ENCODE data around the gene PYCARD.
"Not testable (repeated sequence)": the region's sequence is repeated elsewhere in the genome, so short reads cannot be mapped to it uniquely, and the experiment has no call there.

Gene PYCARD

GRCh38 chr16:31200821-31201568 lies 1.6 kb downstream of the PYCARD start:
- Mint-ChIP-seq H3K27me3 (no peaks in the 10 kb centered on the region), H3K27ac (no peak overlapping the region), H3K9me3 (no peaks in the 10 kb centered on the region), H3K4me3 (peak overlapping the region; percentile 76), H3K4me1 (peaks cover 55% of the 10 kb centered on the region), H3K36me3 (ENCODE audit: low read depth) (peaks cover 13% of the 10 kb centered on the region)
- DNase-seq (no peak), ATAC-seq (peak; percentile 29)

GRCh38 chr16:31200111-31200510 lies 2.4 kb downstream of the PYCARD start:
- not testable (repeated sequence) for ATAC-seq, H3K9me3 Mint-ChIP-seq, H3K27me3 Mint-ChIP-seq, H3K4me3 Mint-ChIP-seq, DNase-seq
- H3K36me3 Mint-ChIP-seq (ENCODE audit: low read depth), result peaks cover 19% of the 10 kb centered on the region
- peaks cover 57% of the 10 kb centered on the region for H3K4me1 Mint-ChIP-seq
- H3K27ac Mint-ChIP-seq, result peak overlapping the region; percentile 47

DNA sequence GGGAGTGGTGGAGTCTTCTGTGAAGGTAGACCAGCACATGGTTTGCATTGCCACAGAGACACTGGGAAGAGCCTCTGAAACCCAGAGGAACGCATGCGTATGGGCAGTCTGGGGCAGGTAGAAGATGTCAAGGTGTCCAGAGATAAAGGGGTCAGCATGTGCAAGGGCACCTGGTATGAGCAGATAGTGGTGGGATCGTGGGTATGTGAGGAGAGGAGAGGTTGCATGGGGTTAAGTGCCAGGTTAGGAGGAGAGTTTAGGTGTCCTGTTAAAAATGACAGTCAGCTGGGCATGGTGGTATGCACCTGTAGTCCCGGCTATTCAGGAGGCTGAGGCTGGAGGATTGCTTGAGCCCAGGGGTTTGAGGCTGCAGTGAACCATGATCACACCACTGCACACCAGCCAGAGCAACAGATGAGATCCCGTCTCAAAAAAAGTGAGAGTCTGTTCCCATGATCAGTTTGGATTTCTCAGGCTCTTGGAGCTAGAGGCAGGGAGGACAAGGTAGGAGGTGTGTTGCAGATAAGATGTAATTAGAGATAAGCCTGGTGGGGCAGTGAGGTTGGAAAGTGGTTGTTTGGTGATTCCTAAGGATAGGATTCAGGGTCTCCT lies 3.0 kb downstream of the PYCARD start:
- H3K9me3 Mint-ChIP-seq, result no peaks in the 10 kb centered on the region
- DNase-seq, result no peak
- H3K4me1 Mint-ChIP-seq, result peaks cover 61% of the 10 kb centered on the region
- H3K4me3 Mint-ChIP-seq, result no peak overlapping the region
- no peaks in the 10 kb centered on the region for H3K27me3 Mint-ChIP-seq
- no peak for ATAC-seq
- peaks cover 25% of the 10 kb centered on the region for H3K36me3 Mint-ChIP-seq (ENCODE audit: low read depth)
- peak overlapping the region; percentile 47 for H3K27ac Mint-ChIP-seq

DNA sequence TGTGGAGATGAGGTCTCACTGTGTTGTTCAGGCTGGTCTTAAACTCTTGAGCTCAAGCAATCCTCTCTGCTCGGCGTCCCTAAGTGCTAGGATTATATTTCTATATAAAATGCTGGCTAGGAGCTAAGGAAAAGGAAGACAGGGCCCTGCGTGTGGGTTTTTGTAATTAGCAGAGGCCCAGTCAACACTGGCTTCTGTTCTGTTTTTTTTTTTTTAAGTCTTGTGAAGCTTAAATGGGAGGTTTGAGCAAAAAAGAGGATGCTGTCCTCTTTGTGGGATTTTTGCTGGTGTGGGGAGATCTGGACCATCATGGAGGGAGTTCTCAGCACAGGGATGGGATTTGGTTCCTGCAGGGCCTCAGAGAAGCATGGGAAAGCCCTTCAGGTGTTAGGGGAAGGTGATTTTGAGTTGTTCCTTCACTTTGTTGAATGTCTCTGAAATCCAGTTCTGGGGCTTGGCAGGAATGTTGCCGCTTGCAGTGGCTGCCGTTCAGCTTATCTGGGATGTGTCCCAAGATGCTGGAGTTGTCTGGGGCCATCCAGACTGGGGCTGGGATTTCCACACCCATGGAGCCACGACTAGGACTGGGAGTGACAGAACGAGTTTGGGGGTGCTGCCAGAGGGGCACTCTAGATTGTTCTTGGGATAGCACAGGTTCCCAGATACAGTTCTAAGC lies 4.2 kb downstream of the PYCARD start:
- Mint-ChIP-seq H3K27ac (peak overlapping the region; percentile 29), H3K4me3 (no peak overlapping the region), H3K27me3 (no peaks in the 10 kb centered on the region), H3K9me3 (no peaks in the 10 kb centered on the region), H3K36me3 (ENCODE audit: low read depth) (peaks cover 35% of the 10 kb centered on the region), H3K4me1 (peaks cover 62% of the 10 kb centered on the region)
- no peak for ATAC-seq
- no peak for DNase-seq

DNA sequence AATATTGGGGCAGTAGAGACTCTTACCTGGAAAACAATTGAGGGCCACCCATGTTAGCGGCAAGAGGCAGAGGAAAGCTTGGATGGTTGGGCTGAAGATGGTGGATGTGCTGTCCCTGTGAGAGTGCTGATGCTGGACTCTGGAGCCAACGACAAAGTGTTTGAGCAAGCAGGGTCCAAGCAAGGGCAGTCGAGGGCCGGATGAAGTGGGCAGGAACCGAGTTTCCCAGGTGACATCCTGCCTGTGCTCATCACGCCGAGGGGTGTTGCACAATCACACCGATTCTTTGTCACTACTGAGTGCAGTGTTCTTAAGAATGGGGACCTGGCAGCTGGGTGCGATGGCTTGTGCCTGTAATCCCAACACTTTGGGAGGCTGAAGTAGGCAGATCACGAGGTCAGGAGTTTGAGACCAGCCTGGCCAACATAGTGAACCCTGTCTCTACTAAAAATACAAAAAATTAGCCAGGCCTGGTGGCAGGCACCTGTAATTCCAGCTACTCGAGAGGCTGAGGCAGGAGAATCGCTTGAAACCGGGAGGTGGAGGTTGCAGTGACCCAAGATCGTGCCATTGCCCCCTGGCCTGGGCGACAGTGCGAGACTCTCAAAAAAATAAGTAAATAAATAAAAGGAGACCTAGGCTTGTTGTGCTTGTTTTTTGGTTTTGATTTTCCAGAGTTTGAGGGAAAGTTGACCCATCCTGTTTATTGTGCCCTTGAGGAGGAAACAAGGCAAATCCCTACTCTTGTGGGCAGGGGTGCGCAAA lies 6.1 kb downstream of the PYCARD start:
- H3K4me3 Mint-ChIP-seq, result no peak overlapping the region
- H3K36me3 Mint-ChIP-seq (ENCODE audit: low read depth), result peaks cover 52% of the 10 kb centered on the region
- H3K9me3 Mint-ChIP-seq, result no peaks in the 10 kb centered on the region
- H3K27ac Mint-ChIP-seq, result no peak overlapping the region
- DNase-seq (no peak), ATAC-seq (no peak)
- H3K27me3 Mint-ChIP-seq, result no peaks in the 10 kb centered on the region
- peaks cover 64% of the 10 kb centered on the region for H3K4me1 Mint-ChIP-seq

DNA sequence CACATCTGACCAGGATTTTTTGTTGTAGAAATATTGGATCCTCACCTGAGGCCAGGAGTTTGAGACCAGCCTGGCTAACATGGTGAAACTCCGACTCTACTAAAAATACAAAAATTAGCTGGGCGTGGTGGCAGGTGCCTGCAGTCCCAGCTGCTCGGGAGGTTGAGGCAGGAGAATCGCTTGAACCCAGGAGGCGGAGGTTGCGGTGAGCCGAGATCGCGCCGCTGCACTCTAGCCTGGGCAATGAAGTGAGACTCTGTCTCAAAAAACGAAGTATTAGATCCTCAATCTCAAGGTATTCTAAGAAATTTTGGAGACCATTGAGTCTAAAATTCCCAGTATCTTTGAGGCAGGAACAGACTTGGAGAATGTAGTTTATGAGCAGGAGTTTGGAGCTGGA lies 6.7 kb downstream of the PYCARD start:
- H3K27ac Mint-ChIP-seq, result not testable (repeated sequence)

GRCh38 chr16:31194898-31195297 lies 7.7 kb downstream of the PYCARD start:
- H3K4me3 Mint-ChIP-seq, result no peak overlapping the region
- peaks cover 63% of the 10 kb centered on the region for H3K4me1 Mint-ChIP-seq
- H3K36me3 Mint-ChIP-seq (ENCODE audit: low read depth), result peaks cover 67% of the 10 kb centered on the region
- no peaks in the 10 kb centered on the region for H3K27me3 Mint-ChIP-seq
- peak overlapping the region; percentile 59 for H3K27ac Mint-ChIP-seq
- DNase-seq, result no peak
- no peak for ATAC-seq
- H3K9me3 Mint-ChIP-seq, result no peaks in the 10 kb centered on the region

More for the DNA sequence above, 6.7 kb downstream of the PYCARD start:
- H3K4me3 Mint-ChIP-seq, H3K27me3 Mint-ChIP-seq, H3K9me3 Mint-ChIP-seq, ATAC-seq, DNase-seq: not testable (repeated sequence)
- H3K4me1 Mint-ChIP-seq, result peaks cover 62% of the 10 kb centered on the region
- peaks cover 59% of the 10 kb centered on the region for H3K36me3 Mint-ChIP-seq (ENCODE audit: low read depth)

GRCh38 chr16:31193874-31194273 lies 8.7 kb downstream of the PYCARD start:
- H3K27ac Mint-ChIP-seq, result no peak overlapping the region

GRCh38 chr16:31192856-31193642 lies 9.5 kb downstream of the PYCARD start:
- DNase-seq, result no peak
- Mint-ChIP-seq H3K4me3 (no peak overlapping the region), H3K27me3 (no peaks in the 10 kb centered on the region), H3K36me3 (ENCODE audit: low read depth) (peaks cover 83% of the 10 kb centered on the region), H3K9me3 (no peaks in the 10 kb centered on the region), H3K4me1 (peaks cover 62% of the 10 kb centered on the region), H3K27ac (peak overlapping the region; percentile 68)
- no peak for ATAC-seq

More at GRCh38 chr16:31193874-31194273, 8.7 kb downstream of the PYCARD start:
- ATAC-seq, result no peak
- peaks cover 74% of the 10 kb centered on the region for H3K36me3 Mint-ChIP-seq (ENCODE audit: low read depth)
- H3K4me1 Mint-ChIP-seq, result peaks cover 62% of the 10 kb centered on the region
- H3K4me3 Mint-ChIP-seq, result no peak overlapping the region
- H3K27me3 Mint-ChIP-seq, result no peaks in the 10 kb centered on the region
- no peak for DNase-seq
- H3K9me3 Mint-ChIP-seq, result no peaks in the 10 kb centered on the region

GRCh38 chr16:31191697-31192428 lies 10.7 kb downstream of the PYCARD start:
- no peak for DNase-seq
- H3K9me3 Mint-ChIP-seq, result no peaks in the 10 kb centered on the region
- no peak for ATAC-seq
- H3K4me1 Mint-ChIP-seq, result peaks cover 70% of the 10 kb centered on the region
- H3K4me3 Mint-ChIP-seq, result no peak overlapping the region
- H3K27ac Mint-ChIP-seq, result peak overlapping the region; percentile 76
- H3K36me3 Mint-ChIP-seq (ENCODE audit: low read depth), result peaks cover 94% of the 10 kb centered on the region
- H3K27me3 Mint-ChIP-seq, result no peaks in the 10 kb centered on the region

DNA sequence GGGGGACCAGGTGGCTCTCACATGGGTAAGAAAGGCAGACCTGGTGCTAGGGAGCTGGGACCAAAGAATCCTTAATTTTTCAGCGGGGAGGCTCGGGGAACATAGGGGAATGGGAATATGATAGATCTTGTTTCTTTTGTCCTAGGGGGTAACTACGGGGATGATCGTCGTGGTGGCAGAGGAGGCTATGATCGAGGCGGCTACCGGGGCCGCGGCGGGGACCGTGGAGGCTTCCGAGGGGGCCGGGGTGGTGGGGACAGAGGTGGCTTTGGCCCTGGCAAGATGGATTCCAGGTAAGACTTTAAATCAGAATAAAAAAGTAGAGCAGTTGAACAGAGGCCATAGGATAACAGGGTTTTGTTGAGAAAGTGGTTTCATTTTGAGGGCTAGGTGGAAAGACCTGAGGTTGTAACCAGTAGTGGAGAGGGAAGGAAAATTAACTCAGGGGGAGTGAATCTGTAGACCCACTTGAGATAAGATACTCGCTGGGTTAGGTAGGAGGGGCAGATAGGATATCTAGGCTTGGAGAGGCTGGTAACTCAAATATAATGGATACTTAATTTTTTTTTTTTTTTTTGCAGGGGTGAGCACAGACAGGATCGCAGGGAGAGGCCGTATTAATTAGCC lies 11.6 kb downstream of the PYCARD start:
- Mint-ChIP-seq H3K27ac (peak overlapping the region; percentile 12), H3K4me1 (peaks cover 72% of the 10 kb centered on the region), H3K36me3 (ENCODE audit: low read depth) (peaks cover 95% of the 10 kb centered on the region), H3K9me3 (no peaks in the 10 kb centered on the region), H3K27me3 (no peaks in the 10 kb centered on the region), H3K4me3 (no peak overlapping the region)
- ATAC-seq (no peak), DNase-seq (no peak)

GRCh38 chr16:31190061-31190460 lies 12.5 kb downstream of the PYCARD start:
- H3K36me3 Mint-ChIP-seq (ENCODE audit: low read depth), result peaks cover 97% of the 10 kb centered on the region
- ATAC-seq (no peak), DNase-seq (no peak)
- peak overlapping the region; percentile 87 for H3K27ac Mint-ChIP-seq
- H3K9me3 Mint-ChIP-seq, result no peaks in the 10 kb centered on the region
- H3K27me3 Mint-ChIP-seq, result no peaks in the 10 kb centered on the region
- H3K4me3 Mint-ChIP-seq, result peak overlapping the region; percentile 50
- peaks cover 79% of the 10 kb centered on the region for H3K4me1 Mint-ChIP-seq

DNA sequence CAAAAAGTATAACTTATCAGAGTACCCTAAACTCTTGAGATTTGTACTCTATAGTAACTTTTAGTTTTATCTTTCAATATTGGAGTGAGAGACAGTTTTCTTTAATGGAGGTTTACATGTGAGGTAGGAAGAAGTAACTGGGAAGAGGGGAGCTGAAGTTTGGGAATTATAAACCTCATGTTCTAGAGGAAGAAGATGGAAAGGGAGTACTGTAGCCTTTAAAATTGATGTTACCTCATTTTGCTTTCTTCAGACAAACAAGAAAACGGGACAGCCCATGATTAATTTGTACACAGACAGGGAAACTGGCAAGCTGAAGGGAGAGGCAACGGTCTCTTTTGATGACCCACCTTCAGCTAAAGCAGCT lies 13.2 kb downstream of the PYCARD start:
- ATAC-seq, result no peak
- H3K4me3 Mint-ChIP-seq, result peak overlapping the region; percentile 2
- peak overlapping the region; percentile 87 for H3K27ac Mint-ChIP-seq
- H3K27me3 Mint-ChIP-seq, result no peaks in the 10 kb centered on the region
- DNase-seq, result no peak
- H3K9me3 Mint-ChIP-seq, result no peaks in the 10 kb centered on the region
- H3K4me1 Mint-ChIP-seq, result peaks cover 82% of the 10 kb centered on the region
- H3K36me3 Mint-ChIP-seq (ENCODE audit: low read depth), result peaks cover 98% of the 10 kb centered on the region

Data from activated naive CD8-positive, alpha-beta T cell treated with anti-CD3 and anti-CD28 coated beads, Interleukin-2, amount 50 U/mL, for 24 hours (primary cell).